Fibroblast of skin of left biceps (primary cell): ENCODE measurements around the gene MMRN2.

Source experiments
- DNase-seq, 2 experiments: peaks; one replicate each; pipeline ENCODE4 v3.0.0-alpha.2; 2013; ENCODE audit warnings: low read depth in 2 of 2

Gene MMRN2

DNA sequence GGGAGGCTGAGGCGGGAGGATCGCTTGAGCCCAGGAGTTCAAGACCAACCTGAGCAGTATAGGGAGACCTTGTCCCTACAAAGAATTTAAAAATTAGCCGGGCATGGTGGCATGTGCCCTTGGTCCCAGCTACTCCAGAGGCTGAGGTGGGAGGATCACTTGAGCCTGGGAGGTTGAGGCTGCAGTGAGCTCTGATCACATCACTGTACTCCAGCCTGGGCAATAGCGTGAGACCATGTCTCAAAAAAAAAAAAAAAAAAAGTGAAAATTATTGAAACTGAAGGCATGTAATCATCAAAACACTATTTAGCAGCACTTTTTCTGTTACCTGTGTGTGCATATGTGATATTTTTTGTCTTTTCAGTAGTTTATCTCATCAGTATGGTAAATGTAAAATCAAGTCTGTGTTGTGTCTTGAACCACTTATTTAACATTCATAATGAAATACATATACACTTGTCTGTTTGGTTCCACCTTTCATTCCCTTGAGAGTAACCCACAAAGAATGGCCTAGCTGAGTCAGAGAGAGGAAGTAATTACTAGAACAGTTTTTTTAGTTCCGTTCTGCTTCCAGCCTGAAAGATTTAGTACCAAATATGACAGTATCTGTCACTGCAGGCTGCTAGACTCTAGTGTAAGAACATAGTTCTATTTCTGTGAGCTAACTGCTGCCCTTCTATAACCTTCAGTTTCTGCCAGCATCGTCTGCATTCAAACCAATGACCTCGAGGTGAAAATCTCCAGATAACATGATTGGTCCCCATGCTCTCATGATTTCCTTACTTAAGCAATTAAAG lies 68.6 kb downstream of the MMRN2 start:
- DNase-seq, result peak; percentile 21 to 24
